ENCODE measurements around the gene FRMD8.
A peak's percentile ranks its signal among the peaks of the same experiment; 100 is the strongest.
"Not testable (repeated sequence)": the region's sequence is repeated elsewhere in the genome, so short reads cannot be mapped to it uniquely, and the experiment has no call there.

Gene FRMD8

DNA sequence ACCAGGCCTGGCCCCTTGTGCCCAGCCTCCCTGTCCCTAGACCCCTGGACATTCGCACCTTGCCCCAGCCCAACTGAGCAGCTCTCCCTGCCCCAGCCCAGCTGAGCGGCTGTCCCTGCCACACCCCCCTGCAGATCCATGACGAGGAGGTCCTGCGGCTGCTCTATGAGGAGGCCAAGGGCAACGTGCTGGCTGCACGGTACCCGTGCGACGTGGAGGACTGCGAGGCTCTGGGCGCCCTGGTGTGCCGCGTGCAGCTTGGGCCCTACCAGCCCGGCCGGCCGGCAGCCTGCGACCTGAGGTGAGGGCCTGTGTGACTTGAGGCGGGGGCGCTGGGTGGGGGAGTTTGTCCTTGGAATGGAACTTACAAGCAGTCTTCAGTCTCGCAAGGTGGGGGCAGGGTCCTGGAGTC is 7.7 kb downstream of the FRMD8 start:
- no peak for DNase-seq

- DNase-seq: no peak
Measured at GRCh38 chr11:65395961-65396530, 9.6 kb downstream of the FRMD8 start.

GRCh38 chr11:65396769-65397745 is 10.6 kb downstream of the FRMD8 start:
- no peak for DNase-seq

- no peak for DNase-seq
Measured at GRCh38 chr11:65398362-65398910, 12.0 kb downstream of the FRMD8 start.

DNA sequence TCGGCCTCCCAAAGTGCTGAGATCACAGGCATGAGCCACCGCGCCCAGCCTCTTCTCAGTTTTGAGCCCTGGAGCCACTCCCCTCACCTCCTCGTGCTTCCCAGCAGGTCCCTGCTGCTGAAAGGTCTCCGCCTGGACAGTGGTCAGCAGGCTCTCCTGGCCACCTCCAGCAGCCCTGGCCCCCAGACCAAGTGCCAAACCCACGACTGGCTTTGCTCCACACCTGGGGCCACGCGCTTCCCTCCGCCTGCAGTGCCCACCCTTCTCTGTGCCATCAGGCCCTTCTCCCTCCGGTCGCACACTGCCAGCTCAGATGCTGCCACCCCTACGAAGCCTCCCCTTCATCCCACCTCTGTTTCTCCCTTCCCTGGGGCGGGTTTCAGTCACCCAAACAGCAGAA is 12.8 kb downstream of the FRMD8 start:
- no peak for DNase-seq

DNA sequence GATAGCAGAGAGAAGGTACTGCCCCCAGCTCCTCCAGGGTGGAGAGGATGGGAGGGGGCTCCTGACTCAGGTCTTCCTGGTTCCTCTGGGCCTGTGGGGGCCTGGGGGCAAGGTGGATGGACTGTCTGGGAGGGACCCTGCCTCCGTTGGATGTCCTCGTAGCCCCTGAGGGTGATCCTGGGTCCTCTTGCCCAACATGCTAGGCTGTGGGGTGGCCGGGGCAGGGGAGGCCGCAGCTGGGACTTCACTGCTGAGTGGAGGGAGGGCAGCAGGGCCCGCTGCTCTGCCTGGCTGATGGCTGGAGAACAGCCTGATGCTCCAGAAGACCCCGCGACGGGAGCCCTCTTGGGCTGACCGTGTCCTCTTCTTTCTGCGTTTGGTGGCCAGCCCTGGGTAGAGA is 13.4 kb downstream of the FRMD8 start:
- no peak for DNase-seq

GRCh38 chr11:65400307-65401072 is 14.1 kb downstream of the FRMD8 start:
- no peak for DNase-seq

- no peak for DNase-seq
Measured at GRCh38 chr11:65401073-65401802, 14.8 kb downstream of the FRMD8 start.

- no peak for DNase-seq
Measured at GRCh38 chr11:65401803-65402248, 15.4 kb downstream of the FRMD8 start.

DNA sequence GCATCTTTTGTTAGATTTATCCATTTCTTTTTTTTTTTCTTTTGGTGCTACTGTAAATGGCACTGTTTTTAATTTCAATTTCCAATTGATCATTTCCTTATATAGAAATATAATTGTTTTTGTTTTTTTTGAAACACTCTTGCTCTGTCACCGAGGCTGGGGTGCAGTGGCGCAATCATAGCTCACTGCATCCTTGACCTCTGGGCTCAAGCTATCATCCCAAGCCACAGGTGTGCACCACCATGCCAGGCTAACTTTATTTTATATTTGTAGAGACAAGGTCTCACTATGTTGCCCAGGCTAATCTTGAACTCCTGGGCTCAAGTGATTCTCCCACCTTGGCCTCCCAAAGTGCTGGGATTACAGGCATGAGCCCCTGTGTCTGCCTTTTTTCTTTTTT is 16.4 kb downstream of the FRMD8 start:
- DNase-seq: no peak

GRCh38 chr11:65403607-65404121 is 17.2 kb downstream of the FRMD8 start:
- DNase-seq: no peak

DNA sequence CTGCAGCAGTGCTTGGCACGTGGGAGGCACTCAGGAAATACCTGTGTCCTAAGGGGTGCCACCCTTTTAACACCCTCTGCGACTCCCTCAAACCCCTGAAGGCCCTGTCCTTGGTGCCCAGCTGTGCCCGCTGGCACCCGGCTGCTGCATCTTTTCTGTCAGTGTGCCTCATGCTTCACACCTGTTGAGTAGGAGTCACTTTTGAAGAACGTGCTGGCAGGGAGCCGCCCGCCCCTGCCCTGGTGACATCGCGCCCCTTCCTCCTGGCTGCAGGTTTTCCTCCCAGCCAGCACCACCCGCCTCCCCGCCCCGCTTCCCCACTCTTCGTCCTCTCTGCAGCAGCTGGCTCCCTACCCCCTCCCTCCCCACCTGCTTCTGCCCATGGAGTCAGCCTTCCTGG is 17.8 kb downstream of the FRMD8 start:
- no peak for DNase-seq

GRCh38 chr11:65404638-65405339 is 18.4 kb downstream of the FRMD8 start:
- no peak for DNase-seq

GRCh38 chr11:65410936-65411680 is 24.7 kb downstream of the FRMD8 start:
- no peak for DNase-seq

DNA sequence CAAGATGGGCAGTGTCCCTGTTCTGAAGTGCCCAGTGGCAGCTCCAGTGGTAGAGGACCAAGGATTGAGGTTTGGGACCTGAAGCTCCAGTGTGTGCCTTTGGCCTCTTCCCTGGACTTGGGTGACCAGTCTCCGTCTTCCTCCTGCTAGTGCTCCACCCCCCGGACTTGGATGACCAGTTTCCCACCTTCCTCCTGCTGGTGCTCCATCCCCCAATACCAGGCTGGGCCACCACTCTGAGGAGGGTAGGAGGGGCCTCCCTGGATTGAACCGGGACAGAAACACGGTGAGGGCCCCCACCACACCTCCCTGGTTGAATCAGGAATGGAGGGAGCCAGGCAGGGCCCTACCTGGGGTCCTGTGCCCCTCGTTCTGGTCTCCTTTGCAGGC is 25.2 kb downstream of the FRMD8 start:
- no peak for DNase-seq

- no peak for DNase-seq
Measured at GRCh38 chr11:65412271-65413076, 26.0 kb downstream of the FRMD8 start.

DNA sequence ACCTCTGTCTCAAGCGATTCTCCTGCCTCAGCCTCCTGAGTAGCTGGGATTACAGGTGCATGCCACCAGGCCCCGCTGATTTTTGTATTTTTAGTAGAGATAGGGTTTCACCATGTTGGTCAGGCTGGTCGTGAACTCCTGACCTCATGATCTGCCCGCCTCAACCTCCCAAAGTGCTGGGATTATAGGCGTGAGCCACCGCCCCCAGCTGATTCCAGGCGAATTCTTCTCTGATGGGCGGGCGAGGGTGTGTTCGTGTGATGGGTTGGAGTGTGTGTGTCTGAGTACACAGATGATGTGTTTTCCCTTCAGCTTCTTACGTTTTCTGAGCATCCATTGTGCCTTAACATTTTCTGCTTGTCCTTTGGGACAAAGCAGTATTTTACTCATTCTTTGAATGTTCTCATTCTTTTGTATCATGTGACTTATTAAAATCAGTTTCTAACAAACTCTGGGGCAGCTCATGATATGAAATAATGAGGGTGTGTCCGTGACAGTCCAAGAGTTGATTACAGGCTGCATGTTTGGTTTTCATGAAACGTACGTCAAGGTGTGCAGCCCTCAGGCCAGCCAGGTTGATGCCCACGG is 26.7 kb downstream of the FRMD8 start:
- not testable (repeated sequence) for DNase-seq

GRCh38 chr11:65414776-65415498 is 28.5 kb downstream of the FRMD8 start:
- peak; percentile 93 for DNase-seq

Data from DMS53 (cell line).